PC-3 (cell line): ENCODE results near the gene PPP1R16B. TPM values are rescaled to one million over a fixed set of nuclear protein-coding genes. Genes with fewer than 3 reads are reported as not detected.

Experiments
- ATAC-seq: fragments of 200-7000 bp; cut with Tn5 transposase; 2 replicates; pipeline ENCODE4 v1.9.1; 2020; ENCODE audit warnings: mild to moderate bottlenecking, moderate library complexity
- BruUV-seq: library from RNA; stranded (reverse); fragments of 400-500 nt; replicated peaks from 2 replicates; lab custom pipeline; 2021; lab: Mats Ljungman, UMichigan
- CTCF ChIA-PET: fragments of 300-600 bp; sonication (Branson Sonifier 250); formaldehyde crosslinking; loops from one replicate; lab custom pipeline; 2022; ENCODE audit warnings: antibody characterized with exemption; lab: Charles Lee
- POLR2A ChIA-PET: fragments of 300-600 bp; sonication (Branson Sonifier 250); formaldehyde crosslinking; loops from one replicate; lab custom pipeline; 2022; ENCODE audit warnings: antibody characterized with exemption; ENCODE audit not compliant: unreplicated experiment; lab: Charles Lee
- DNase-seq: peaks from one replicate; pipeline ENCODE4 v3.0.0-alpha.2; 2015
- H2AFZ ChIP-seq: fragments of 300-600 bp; sonication (generic); 2 replicates; pipeline ENCODE4 v1.6.0; 2016; ENCODE audit warnings: antibody characterized with exemption, low read length
- H3F3A ChIP-seq: fragments of 300-600 bp; sonication (generic); one replicate; pipeline ENCODE4 v1.6.0; 2017; ENCODE audit warnings: antibody characterized with exemption, low read length, control low read depth, mild to moderate bottlenecking; ENCODE audit not compliant: unreplicated experiment
- H3K27ac ChIP-seq: fragments of 300-600 bp; sonication (generic); 2 replicates; pipeline ENCODE4 v1.5.1; 2016; ENCODE audit warnings: mild to moderate bottlenecking, low read length
- H3K27me3 ChIP-seq: fragments of 300-600 bp; sonication (generic); 2 replicates; pipeline ENCODE4 v1.6.1; 2016; ENCODE audit warnings: low read length, mixed read lengths
- H3K36me3 ChIP-seq: fragments of 300-600 bp; sonication (generic); 2 replicates; pipeline ENCODE4 v1.6.1; 2016; ENCODE audit warnings: low read depth, mixed run types, low read length, mixed read lengths
- H3K4me1 ChIP-seq: fragments of 300-600 bp; sonication (generic); 2 replicates; pipeline ENCODE4 v1.5.1; 2016; ENCODE audit warnings: low read length; ENCODE audit not compliant: insufficient read depth
- H3K4me2 ChIP-seq: fragments of 300-600 bp; sonication (generic); 2 replicates; pipeline ENCODE4 v1.6.0; 2016; ENCODE audit warnings: low read length
- H3K4me3 ChIP-seq: fragments of 300-600 bp; sonication (generic); 2 replicates; pipeline ENCODE4 v1.5.1; 2016; ENCODE audit warnings: mild to moderate bottlenecking, low read length, mixed read lengths
- H3K79me2 ChIP-seq: fragments of 300-600 bp; sonication (generic); 2 replicates; pipeline ENCODE4 v1.6.1; 2017; ENCODE audit warnings: low read length, mixed read lengths
- H3K9ac ChIP-seq: fragments of 300-600 bp; sonication (generic); 2 replicates; pipeline ENCODE4 v1.6.0; 2016; ENCODE audit warnings: mild to moderate bottlenecking, low read length
- H3K9me2 ChIP-seq: fragments of 300-600 bp; sonication (generic); replicated peaks from 2 replicates; pipeline ENCODE4 v1.6.1; 2016; ENCODE audit warnings: mixed run types, low read length, mixed read lengths
- H3K9me3 ChIP-seq: fragments of 300-600 bp; sonication (generic); 2 replicates; pipeline ENCODE4 v1.6.1; 2016; ENCODE audit warnings: low read length, mixed read lengths
- H4K20me1 ChIP-seq: fragments of 300-600 bp; sonication (generic); 2 replicates; pipeline ENCODE4 v1.6.1; 2016; ENCODE audit warnings: low read length, mixed read lengths
- EZH2 ChIP-seq: fragments of 300-600 bp; sonication (generic); IDR thresholded peaks from one replicate; pipeline ENCODE4 v1.6.1; 2017; ENCODE audit warnings: antibody characterized with exemption, mild to moderate bottlenecking, low read length; ENCODE audit not compliant: unreplicated experiment
- EZH2phosphoT487 ChIP-seq: fragments of 300-600 bp; sonication (generic); IDR thresholded peaks from 2 replicates; pipeline ENCODE4 v1.6.1; 2018; ENCODE audit warnings: mild to moderate bottlenecking, antibody characterized with exemption, low read length, borderline replicate concordance
- intact Hi-C: fragments of 100-400 bp; cut with micrococcal nuclease; formaldehyde crosslinking; loops from 2 replicates; pipeline ENCODE4 v1.9.0; 2023
- total RNA-seq: library from RNA; depleted of rRNA; stranded (reverse); fragments of >200 nt; gene quantifications from 2 replicates; pipeline ENCODE4 v1.2.3, GENCODE V29; 2014
- TF ChIP-seq, protein P1 (sequence below): fragments of 300-600 bp; sonication (generic); conservative IDR thresholded peaks from 2 replicates; pipeline ENCODE4 v1.5.1; 2017; ENCODE audit warnings: antibody characterized with exemption, low read depth, mild to moderate bottlenecking, low read length

The PPP1R16B gene
- total RNA-seq, 1 experiment from 2014 or later, result 0.04 TPM

DNA sequence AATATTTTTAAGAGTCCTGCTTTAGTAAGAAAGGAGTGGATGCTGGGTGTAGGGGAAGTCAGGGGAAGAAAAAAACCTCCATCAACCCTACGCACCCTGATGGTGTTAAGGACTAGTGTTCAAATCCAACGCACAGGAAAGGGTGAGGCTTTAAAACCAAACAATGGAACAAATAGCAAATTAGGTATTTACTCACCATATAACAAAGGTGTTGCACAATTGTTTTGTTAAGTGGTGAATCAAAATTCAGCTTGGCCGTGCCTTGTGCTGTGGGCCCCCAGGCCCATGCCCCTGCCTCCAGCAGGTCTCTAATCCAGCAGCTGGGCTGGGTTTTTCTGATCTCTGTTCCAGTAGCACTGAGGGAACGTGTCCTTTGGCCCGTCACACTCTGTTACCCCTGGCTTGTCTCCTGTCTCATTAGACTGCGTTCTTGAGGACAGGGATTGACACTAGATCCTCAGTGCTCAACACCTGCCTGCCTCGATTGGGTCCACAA lies 132.5 kb downstream of the PPP1R16B start:
- Histone ChIP-seq H3K4me1 (no peaks in the 10 kb centered on the region), H4K20me1 (peaks cover 78% of the 10 kb centered on the region), H3K79me2 (peaks cover 99% of the 10 kb centered on the region), H3K36me3 (peaks cover 49% of the 10 kb centered on the region), H3K27ac (no peak overlapping the region), H3K9me2 (no peaks in the 10 kb centered on the region), H2AFZ (no peak overlapping the region), H3K9me3 (no peaks in the 10 kb centered on the region), H3K4me3 (no peak overlapping the region), H3K9ac (no peak overlapping the region), H3K4me2 (no peak overlapping the region), H3K27me3 (no peaks in the 10 kb centered on the region), H3F3A (no peaks in the 10 kb centered on the region)
- no TSS peak for BruUV-seq
- ChIA-PET CTCF (no interaction called here), POLR2A (no interaction called here)
- intact Hi-C loops, result no loop called here
- TF ChIP-seq, protein P1, sequence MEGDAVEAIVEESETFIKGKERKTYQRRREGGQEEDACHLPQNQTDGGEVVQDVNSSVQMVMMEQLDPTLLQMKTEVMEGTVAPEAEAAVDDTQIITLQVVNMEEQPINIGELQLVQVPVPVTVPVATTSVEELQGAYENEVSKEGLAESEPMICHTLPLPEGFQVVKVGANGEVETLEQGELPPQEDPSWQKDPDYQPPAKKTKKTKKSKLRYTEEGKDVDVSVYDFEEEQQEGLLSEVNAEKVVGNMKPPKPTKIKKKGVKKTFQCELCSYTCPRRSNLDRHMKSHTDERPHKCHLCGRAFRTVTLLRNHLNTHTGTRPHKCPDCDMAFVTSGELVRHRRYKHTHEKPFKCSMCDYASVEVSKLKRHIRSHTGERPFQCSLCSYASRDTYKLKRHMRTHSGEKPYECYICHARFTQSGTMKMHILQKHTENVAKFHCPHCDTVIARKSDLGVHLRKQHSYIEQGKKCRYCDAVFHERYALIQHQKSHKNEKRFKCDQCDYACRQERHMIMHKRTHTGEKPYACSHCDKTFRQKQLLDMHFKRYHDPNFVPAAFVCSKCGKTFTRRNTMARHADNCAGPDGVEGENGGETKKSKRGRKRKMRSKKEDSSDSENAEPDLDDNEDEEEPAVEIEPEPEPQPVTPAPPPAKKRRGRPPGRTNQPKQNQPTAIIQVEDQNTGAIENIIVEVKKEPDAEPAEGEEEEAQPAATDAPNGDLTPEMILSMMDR, result no peak
- TF ChIP-seq EZH2phosphoT487 (no peak), EZH2 (no peak)
- ATAC-seq, result no peak
- DNase-seq, result no peak

DNA sequence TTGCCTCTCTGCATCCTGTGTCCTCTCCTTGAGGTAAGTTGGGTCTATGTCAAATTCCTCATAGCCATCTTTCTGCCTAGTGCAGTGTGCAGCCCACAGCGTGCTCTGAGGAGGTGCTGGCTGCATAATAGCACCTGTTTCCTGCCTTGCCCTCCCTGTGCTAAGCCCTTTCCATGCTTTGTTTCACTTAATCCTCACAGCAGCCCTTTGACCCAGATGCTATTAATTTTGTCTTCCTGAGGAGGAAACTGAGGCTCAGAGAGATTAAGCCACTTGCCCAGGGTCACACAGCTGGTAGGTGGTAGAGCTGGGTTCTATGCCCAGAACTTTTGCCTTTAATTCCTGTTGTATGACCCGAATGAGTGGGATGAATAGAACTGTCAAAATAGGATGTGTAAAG lies 134.2 kb downstream of the PPP1R16B start:
- Histone ChIP-seq H3K27ac (no peak overlapping the region), H3K4me3 (no peak overlapping the region), H2AFZ (no peak overlapping the region), H3K36me3 (peaks cover 58% of the 10 kb centered on the region), H3K9me2 (no peaks in the 10 kb centered on the region), H3K27me3 (no peaks in the 10 kb centered on the region), H3K79me2 (peaks cover 93% of the 10 kb centered on the region), H3K4me1 (no peaks in the 10 kb centered on the region), H3F3A (no peaks in the 10 kb centered on the region), H3K4me2 (no peak overlapping the region), H3K9me3 (no peaks in the 10 kb centered on the region), H3K9ac (no peak overlapping the region), H4K20me1 (peaks cover 71% of the 10 kb centered on the region)
- DNase-seq, result no peak
- POLR2A ChIA-PET, result no interaction called here
- CTCF ChIA-PET, result no interaction called here
- TF ChIP-seq EZH2 (no peak), EZH2phosphoT487 (no peak)
- TF ChIP-seq, protein P1, result no peak
- no TSS peak for BruUV-seq
- no peak for ATAC-seq
- intact Hi-C loops, result no loop called here

DNA sequence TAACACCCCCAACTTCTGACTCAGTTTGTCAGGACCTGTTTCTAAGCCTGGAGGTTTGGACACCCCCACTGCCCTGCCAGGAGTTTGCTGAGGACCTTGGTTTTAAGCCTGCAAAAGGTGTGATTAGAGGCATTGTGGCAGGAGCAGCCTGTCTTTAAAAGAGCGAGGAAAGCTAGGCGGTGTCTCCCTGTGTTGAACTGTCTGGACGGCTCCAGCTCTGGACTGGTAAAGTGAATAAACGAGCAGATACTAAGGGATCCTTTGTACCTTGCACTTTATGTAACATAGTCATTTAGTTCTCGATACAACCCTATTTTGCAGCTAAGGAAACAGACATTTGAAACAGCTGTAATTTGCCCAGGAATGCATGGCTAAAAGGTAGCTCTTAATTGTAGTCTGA lies 135.1 kb downstream of the PPP1R16B start:
- Histone ChIP-seq H4K20me1 (peaks cover 62% of the 10 kb centered on the region), H3K9me2 (no peaks in the 10 kb centered on the region), H3K4me3 (no peak overlapping the region), H3K4me2 (no peak overlapping the region), H3K79me2 (peaks cover 87% of the 10 kb centered on the region), H3K27me3 (no peaks in the 10 kb centered on the region), H3K4me1 (no peaks in the 10 kb centered on the region), H3K9me3 (no peaks in the 10 kb centered on the region), H3F3A (no peaks in the 10 kb centered on the region), H2AFZ (no peak overlapping the region), H3K27ac (no peak overlapping the region), H3K9ac (no peak overlapping the region), H3K36me3 (peaks cover 60% of the 10 kb centered on the region)
- no peak for ATAC-seq
- POLR2A ChIA-PET, result no interaction called here
- CTCF ChIA-PET, result no interaction called here
- BruUV-seq, result no TSS peak
- intact Hi-C loops, result no loop called here
- TF ChIP-seq EZH2phosphoT487, result no peak
- no peak for TF ChIP-seq EZH2
- TF ChIP-seq, protein P1, result no peak
- no peak for DNase-seq
